CD4-positive, alpha-beta T cell treated with Interleukin-21 for 1 hour (primary cell): ENCODE data around the gene KRTAP29-1.
A peak's percentile ranks its signal among the peaks of the same experiment; 100 is the strongest.

Source experiments
- DNase-seq: peaks from one replicate; pipeline ENCODE4 v3.0.0-alpha.2; 2020

KRTAP29-1 gene

DNA sequence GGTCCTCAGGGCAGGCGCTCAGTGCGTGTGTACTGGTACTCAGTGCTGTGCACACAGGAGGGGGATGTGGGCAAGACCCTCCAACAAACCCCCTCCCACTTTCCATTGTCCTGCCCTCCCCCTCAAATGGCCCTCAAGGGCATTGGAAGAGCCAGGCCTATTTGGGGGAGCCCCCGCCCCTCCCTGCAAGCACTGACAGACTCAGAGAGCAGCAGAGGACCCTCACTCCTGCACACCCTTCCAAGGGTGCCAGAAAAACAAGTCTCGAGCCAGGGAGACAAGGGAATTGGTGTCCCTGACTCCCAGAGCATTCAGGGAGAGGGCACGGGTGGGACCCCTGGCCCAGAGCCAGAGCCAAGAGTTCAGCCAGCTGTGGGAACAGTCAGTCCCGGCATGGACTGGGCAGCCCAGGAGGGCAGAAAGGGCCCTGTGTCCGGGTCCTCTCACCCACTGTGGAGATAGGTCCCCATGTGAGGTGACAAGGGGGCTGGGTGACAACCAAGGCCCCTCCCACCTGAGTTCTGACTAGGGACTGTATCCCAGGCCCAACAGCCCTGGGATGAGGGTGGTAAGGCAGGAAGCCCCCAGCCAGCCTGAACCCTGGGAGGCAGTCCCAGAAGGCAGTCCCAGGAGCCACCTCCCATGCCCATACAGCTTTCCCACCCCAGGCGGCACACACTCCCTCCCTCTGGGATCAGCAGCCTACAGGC is 24.9 kb upstream of the KRTAP29-1 start:
- DNase-seq: no peak

DNA sequence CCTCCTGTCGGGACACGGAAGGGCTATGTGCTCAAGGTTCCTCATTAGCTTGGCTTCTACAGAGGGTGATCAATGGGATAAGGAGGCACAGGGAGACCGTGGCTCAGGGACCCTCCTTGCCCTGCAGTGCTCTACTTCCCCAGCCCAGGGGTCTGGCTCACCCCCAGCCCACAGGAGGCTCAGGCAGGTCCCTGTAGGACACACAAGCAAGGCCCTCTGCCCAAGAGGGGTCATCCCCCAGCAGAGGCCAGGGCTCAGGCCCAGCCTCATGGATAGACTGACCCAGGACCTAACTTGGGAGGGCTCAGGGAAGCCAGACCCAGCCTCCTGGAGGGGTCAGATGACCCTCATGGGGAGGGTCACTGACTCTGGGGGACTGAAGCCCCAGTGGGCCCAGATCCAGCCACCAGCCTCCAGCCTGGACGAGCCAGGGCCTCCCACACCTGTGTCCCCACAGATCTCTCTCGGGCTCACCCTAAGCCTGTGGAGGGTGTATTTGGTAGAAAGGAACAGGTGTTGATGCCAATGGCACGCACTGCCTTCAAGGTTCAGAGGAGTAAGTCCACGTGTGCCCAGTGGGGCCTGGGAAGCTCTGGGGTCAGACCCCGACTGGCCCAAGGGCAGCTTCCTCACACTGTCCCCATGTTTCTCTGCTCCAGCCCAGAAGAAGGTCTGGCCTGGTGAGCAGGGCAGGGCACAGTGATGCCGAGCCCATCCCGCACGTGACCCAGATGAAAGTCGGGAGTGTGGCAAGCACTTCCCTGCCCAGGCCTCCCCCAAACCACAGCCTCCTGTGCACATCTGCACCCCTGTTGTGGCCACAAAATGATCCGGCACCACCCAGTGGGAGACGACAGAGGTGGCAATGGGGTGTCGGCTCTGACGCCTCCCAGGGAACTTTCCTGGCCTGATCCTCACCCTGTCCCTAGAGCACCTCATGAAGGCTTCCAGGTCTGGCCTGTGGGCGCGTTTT is 23.8 kb upstream of the KRTAP29-1 start:
- peak; percentile 47 for DNase-seq

DNA sequence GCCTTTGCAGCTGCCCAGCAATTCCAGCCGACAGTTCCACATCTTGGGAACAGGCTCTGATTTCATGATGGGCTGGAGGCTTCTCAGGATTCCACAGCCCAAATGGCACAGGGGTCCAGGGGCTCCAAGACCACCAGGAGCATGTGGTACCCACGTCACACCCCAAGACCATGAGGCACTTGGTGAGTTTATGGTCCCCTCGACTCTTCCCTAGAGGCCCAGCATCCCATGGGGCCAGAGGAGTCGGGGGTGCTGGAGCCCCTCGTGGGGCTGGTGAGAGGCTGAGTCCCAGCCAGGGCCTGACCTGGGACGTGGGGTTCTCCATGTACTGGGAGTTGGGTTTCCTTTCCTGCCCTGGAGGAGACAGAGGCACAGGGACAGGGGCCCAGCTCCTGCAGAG is 23.0 kb upstream of the KRTAP29-1 start:
- DNase-seq: no peak

DNA sequence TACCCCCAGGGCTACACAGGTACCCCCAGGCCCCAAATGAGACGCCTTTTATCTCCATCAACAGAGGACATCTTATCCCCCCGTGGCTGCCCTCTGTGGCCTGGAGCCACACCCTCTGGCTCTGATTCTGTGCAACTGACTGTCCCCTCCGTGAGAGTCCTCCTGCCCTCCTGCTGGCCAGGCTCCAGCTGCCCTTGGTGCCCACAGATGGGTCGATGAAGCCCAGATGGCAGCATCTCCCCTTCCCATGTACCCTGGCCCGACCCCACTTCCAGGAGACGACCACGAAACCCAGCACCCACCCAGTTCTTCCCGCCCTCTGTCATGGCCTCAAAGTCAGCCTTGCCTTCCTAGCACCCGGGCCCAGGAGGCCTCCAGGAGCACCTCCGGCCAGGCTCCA is 22.5 kb upstream of the KRTAP29-1 start:
- no peak for DNase-seq

DNA sequence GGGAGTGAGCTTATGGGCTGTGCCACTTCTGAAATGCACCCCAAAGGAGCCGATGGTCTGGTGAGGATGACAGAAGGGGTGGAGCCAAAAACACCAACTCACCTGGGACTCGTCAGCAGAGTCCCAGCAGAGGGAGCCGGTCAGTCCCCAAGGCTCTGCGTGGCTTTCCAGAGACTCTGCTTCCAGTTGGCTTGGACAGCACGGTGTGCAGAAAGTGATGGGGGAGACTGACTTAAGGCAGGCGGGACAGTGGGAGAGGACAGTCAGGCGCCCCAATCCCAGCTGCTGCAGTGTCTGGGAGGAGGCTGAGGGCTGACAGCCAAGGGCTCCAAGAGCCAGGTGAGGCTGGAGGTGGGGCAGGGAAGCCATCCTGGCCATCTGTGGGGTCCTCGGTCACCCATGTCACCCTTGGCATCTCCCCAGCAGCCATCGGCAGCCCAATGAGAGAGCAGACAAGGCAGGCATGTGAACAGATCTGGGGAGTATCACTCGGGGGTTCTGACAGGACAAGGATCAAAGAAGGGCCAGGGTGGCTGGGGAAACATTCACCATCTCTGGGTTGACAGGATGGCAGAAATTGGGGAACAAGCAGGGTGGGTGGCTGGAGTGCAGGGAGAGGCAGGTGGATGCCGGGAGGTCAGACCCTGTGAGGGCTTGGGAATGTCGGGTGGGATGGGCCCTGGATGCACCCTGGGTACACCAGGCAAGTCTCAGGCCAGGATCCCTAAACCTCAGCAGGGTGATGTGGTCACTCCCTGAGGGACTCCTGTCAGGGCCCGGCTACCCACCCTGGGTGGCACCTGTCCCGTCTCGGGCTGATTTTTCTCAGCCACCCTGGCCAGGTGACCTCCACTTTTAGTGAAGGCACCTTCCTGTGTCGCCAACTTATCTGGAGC is 21.8 kb upstream of the KRTAP29-1 start:
- peak; percentile 23 for DNase-seq

DNA sequence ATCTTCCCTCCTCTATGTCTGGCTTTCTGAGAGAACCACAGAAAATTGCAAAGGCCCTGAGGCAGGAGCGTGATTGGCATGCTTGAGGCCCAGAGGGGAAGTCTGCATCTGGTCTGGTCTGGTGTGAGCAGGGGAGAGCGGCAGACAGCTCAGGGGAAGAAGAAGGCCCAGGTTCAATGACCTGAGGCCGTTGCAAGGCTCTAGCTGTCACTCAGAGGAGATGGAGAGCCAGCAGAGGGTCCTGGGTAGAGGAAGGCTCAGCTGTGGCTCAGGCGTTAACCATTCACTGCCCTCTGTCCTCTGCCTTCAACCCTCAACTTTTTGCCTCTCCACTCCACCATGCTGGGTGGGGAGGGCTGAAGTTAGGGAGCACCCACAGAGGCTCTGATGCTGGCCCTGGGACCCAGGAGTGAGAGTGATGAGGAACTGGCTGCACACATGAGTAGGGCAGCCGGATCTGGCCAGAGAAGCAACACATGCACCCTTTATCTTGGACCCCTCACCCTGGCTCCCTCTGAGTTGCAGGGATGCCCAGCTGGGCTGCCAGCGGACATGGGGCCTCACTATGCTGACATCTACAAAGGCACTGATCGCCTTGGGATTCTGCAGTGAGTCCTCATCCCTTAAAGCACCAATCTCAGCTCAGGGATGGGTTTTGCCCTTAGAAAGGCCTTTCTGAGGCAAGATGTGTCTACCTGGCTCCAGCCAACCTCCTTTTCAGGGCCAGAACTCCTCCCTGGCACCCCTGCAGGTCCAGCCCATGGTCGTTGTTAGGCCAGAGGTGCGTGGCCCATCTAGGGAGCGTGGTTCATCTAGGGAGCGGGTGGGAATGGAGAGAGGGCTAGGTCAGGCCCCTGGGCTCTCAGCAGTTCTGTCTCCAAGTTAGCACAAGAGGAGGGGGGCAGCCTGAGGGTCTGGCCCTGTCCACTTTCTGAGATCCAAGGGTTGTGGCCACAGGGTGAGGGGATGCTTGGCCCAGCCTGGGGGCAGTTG is 20.5 kb upstream of the KRTAP29-1 start:
- DNase-seq: no peak

DNA sequence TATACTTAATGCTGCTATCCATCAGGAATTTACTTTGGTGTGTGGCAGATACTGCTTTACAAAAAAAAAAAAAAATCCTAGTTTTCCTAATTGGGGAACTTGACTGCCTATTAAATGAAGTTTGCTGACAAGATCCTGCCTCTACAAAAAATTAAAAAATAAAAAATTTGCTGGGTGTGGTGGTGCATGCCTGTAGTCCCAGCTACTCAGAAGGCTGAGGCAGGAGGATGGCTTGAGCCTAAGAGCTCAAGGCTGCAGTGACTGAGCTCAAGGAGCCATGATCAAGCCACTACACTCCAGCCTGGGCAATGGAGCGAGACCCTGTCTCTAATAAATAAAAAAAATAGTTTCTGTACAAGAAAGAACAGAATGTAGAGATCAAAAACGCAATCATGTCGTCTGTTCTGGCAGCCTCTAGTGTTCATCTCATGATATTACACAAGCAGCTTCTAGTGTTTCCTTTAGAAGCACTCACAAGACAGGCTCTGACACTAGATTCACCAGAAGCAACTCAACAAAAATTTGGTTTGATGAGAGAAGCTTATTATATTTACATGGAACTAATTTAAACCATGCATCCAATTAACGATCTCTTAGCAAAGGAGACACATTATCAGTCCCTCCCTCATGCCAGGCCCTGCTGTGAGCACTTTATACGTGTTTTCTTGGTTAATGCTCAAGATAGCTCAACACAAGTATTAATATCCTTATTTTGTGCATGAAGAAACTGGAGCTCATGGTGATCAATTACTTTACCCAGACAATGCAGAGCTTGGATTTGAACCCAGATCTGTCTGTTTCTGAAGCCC is 19.6 kb upstream of the KRTAP29-1 start:
- DNase-seq: peak; percentile 62

DNA sequence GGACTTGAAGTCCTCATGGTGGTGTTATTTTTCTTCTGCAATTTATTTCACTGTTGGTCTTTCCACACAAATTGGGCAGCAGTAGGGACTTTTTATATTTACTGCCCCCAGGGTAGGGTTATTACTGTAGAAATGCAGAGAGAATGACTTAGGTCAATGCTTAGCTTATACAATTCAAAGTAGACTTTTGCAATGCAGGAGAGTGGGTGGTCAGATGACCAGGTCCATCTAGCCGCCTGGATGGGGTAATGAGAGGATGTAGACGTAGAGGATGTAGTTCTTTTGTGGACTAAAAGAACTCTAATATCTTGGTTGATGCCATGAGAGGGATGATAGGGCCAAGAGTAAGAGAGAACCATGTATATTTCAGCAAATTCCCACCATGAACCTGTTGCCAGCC is 15.6 kb upstream of the KRTAP29-1 start:
- no peak for DNase-seq

DNA sequence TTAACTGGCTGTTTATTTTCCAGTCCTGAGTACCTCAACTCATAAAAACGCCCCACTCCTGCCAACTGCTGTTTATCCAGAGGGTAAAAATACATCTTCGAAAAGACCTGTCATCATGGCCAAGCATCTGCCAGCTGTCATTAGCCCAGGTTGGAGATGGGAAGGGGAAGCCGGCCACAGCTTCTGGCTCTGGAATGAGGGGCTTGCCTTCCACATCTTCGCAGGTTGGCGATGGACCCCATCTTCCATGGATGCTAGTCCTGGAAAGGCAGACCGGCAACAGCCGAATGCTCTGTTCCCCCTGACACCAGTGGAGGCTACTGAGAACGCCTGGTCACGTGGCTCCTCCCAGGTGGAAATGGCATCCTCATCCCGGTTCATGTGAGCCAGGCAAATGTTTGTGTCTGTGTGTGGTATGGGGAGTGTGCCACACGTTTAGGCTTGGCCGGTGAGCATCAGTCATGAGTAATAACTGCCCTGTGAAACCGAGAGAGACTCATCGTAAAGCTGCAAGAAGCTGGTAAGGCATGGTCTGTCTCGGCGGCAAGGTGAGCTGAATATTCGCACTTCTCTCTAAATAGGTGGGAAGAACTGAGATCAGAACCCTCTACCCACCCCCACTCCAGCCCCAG is 13.3 kb upstream of the KRTAP29-1 start:
- no peak for DNase-seq

DNA sequence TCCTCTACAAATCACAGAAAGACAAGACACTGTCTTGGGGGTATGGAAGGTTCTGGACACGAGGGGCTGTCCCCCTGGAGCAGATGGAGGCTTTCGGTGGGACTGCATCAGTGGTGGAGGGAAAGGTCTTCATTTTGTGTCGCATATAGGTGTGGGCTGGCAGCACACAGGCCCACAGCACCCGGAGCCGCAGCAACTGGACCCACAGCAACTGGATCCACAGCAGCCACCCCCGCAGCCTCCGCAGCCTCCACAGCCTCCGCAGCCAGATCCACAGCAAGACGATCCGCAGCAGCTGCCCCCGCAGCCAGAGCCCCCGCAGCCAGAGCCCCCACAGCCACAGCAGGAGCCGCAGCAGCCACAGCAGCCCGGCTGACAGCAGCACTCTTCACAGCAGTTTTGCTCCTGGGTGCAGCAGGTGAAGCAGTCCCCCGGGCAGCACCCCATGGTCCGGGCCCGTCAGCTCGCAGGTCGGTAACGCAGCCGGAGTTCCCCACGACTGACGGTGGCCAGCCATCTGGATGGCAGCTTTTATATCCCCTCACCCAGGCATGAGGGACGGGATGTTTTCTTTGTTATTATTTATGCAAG is 12.6 kb upstream of the KRTAP29-1 start, which contains the start of gene KRTAP17-1:
KRTAP17-1 (minus strand) TSS at position 507 of the 591 bp plus-strand sequence; CDS start at position 447, 60 bp downstream.
- DNase-seq: no peak

DNA sequence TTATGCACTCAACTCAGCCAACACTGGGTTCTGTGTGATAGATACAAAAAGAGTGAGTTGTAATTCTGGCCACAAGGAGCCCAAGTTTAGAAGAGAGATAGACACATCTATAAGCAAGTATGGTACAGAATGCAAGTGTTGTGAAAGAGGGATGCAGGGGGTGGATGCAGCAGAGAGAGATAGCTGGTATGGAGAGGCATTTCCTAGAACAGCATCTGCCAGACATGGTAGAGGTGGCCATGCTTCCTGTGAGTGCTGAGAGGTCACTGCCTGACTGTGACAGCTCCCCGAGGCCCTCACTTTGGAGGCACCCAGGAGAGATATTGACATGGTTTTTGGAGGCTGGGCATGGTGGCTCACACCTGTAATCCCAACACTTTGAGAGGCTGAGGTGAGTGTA is 8.5 kb upstream of the KRTAP29-1 start:
- no peak for DNase-seq

DNA sequence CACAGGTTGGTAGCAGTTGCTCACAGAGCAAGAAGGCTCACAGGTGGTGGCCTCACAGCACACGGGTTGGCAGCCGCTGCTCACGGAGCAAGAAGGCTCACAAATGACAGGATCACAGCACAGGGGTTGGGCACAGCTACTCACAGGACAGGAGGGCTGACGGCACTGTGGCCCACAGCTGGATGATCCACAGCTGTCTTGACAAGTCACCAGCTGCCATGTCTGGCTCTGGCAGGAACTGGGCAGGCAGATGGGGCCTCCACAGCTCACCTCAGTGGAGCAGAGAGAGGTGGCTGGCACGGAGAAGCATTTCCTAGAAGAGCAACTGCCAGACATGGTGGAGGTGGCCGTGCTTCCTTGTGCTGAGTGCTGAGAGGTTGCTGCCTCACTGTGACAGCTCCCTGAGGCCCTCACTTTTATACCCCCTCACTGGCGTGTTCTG is 6.3 kb upstream of the KRTAP29-1 start, which contains the start of gene KRTAP16-1:
KRTAP16-1 (minus strand) TSS at position 392 of the 442 bp plus-strand sequence; CDS start at position 336, 56 bp downstream.
- peak; percentile 55 for DNase-seq

DNA sequence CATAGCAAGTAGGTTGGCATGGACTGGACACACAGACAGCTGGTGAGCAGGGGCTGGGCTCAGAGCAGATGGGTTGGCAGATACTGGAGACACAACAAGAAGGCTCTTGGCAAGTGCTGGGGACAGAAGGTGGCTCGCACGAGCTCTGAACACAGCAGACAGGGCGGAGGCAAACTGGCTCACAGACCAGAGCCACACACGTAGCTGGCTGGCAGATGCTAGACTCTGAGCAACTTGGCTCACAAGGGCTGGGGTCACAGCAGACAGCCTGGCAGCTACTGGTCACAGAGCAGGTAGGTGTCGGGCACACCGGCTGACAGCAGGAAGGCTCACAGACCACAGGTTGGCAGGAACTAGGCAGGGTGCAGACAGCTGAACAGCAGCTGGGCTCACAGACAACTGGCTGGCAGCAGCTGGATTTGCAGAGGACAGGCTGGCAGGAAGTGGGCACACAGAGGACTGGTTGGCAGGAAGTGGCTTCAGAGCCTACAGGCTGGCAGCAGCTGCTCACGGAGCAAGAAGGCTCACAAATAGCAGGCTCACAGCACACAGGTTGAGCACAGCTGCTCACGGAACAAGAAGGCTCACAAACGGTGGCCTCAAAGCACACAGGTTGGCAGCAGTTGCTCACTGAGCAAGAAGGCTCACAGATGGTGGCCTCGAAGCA is 5.7 kb upstream of the KRTAP29-1 start:
- peak; percentile 89 for DNase-seq

DNA sequence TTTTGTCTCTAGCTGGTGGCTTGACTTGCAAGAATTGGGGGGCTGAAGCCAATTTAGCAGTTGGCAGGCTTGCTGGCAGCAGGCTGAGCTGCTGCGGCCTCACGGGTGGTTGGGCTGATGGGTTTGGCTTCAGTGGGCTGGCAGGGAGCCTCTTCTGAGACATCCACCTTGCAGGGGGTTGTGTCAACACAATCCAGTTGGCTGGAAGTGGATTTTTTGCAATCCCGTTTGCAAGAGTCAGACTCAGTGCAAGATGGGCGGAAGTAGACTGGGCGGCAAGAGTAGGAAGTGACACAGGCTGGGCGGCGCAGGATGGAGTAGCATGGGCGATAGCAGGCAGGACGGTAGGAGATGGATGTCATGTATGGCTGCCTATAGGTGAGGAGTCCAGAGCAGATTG is 5.0 kb upstream of the KRTAP29-1 start:
- DNase-seq: peak; percentile 5

DNA sequence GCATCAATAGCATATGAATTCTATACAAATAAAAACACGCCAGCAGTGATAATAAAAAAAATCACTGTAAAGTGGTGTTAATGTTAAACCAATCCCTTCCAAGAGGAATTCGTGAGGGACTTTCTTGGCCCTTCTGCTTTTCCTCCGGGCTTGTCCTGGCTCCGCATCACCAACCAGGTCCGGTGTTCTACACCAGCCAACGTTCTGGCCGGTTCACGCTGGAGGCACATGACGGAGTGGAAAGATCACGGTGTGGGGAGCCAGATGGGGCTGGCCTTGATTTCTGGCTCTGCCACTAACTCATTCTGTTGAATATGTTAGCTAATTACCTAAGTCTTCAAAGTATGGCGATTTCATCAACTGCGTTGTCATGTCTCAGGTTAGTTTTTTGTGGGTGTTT is 1.4 kb upstream of the KRTAP29-1 start:
- DNase-seq: no peak

DNA sequence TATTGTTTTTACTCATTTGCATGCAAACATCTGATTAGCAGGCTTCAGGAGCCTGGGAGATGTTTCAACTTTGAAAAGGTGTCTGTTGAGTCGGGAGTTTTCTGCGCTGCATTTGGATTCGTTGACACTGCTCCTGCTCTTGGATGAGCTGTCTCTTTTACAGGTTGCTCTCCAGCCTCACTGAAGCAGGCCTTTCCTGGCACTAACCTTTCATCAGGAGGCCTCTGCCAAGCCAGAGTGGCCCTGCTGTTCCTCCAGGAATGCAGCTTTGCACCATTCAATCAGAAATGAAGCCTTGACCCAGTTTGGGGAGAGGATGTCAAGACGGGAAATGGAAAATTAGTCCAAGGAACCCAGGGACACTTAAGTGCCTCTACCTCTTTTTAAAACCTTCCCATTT is 330 bp upstream of the KRTAP29-1 start:
- DNase-seq: no peak

DNA sequence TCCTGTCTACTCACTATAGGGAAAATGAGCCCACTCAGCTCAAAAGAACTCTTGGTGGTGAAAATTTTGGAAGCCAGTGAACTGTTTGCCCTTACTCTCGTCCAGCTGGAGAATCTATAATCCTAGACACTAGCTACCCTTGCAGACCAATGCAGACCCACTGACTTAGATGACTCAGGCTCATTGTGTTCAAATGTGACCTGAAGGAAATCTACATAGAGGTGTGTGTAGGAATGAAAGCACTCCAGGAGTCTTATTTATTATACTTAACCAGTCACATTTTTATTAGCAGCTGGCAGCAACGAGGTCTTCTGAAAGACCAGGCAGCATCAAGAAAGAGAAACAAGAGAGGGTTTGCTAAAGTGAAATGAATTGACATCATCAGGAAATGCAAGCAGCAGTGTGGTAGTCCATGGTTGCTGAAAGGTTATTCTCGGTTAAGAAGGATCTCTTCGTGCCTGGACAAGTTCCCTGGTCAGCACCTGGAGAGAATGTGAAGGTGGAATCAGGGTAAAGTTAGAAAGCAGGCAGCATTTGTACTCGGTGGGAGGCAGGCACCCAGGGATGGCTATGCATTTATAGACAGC is 1.4 kb downstream of the KRTAP29-1 start:
- DNase-seq: no peak

DNA sequence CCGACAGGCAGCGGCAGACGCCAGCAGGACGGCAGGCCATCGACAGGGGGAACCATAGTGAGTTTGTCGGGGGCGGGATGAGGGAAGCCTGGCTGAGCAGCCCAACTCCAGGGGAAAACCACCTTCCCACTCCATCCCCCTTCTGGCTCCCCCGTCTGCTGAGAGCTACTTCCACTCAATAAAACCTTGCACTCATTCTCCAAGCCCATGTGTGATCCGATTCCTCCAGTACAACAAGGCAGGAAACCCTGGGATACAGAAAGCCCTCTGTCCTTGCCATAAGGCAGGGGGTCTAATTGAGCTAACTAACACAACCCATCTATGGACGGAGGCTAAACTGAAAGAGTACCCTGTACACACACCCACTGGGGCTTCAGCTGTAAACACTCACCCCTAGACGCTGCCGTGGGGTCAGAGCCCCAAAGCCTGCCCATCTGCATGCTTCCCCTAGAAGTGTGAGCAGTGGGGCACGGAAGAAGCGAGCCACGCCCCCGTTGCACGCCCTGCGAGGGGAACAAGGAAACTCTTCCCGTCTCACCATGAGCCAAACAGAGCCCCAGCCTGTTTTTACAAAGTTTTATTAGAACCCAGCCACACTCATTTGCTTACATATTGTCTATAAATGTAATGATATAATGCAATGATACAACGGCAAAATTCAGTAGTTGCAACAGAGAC is 4.1 kb downstream of the KRTAP29-1 start:
- DNase-seq: no peak
